NCI-H1105 treated with DMSO at 0.1 percent for 48 hours (cell line): ENCODE data around the gene RBP3.

ENCODE experiments used
- DNase-seq: peaks from one replicate; lab custom pipeline; 2025; lab: John Stamatoyannopoulos, UW

Gene RBP3

DNA sequence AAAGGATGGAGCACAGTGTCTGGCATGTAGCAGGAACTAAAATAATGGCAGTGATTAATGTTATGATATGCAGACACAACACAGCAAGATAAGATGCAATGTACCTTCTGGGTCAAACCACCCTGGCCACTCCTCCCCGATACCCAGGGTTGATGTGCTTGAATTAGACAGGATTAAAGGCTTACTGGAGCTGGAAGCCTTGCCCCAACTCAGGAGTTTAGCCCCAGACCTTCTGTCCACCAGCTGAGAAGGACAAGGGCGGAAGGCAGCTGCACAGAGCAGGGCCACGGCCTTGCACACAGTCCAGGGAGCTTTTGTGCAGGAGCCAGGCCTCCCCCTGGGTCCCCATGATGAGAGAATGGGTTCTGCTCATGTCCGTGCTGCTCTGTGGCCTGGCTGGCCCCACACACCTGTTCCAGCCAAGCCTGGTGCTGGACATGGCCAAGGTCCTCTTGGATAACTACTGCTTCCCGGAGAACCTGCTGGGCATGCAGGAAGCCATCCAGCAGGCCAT is at the start of gene RBP3:
TSS of gene RBP3 (plus strand) at position 226 of the 514 bp plus-strand sequence. CDS start at position 348, 122 bp downstream.
- DNase-seq = no peak

DNA sequence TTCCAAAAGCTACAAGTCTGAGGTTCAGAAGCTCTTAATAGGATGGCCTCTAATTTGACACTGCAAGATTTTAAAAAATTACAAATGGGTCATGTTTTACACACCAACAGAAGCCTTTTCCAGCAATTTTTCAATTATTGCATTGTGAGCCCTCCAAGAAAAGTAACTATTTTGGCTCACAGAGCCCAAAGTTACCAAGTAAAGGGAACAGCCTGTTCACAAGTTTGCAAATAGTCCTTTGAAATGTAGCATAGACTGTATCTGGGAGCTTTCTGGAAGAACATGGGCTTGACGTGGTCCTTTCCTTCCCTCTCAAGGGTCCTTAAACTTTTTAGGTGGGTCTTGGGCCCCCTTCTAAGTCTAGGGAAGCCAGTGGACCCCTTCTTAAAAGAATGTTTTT is 49.4 kb upstream of the RBP3 start:
- no peak for DNase-seq

GRCh38 chr10:47299611-47300428 is 48.3 kb upstream of the RBP3 start, which contains the start of gene GDF10:
Gene GDF10, plus strand, starts transcription at chr10:47300197. Its CDS starts 455 bp downstream, at chr10:47300652.
- no peak for DNase-seq

- no peak for DNase-seq
These were observed 47.7 kb upstream of the RBP3 start for GRCh38 chr10:47300429-47300931.

DNA sequence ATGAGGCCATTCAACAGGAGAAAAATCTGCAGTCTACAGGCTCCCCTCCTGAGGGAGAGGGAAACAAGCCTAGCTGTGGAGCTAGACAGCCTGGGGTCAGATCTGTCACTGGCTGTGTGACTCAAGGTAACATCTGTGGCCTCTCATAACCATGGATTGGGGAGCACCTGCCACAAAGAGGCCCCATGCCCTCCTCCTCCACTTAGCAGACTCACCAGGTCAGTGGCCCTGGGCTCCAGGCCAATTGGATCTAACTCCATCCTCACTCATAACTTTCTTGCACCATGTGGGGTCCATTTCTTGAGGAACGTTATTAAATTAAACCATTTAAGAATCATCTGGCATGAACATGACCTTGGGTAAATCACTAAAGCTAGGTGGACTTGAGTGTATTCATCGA is 46.3 kb upstream of the RBP3 start:
- no peak for DNase-seq

DNA sequence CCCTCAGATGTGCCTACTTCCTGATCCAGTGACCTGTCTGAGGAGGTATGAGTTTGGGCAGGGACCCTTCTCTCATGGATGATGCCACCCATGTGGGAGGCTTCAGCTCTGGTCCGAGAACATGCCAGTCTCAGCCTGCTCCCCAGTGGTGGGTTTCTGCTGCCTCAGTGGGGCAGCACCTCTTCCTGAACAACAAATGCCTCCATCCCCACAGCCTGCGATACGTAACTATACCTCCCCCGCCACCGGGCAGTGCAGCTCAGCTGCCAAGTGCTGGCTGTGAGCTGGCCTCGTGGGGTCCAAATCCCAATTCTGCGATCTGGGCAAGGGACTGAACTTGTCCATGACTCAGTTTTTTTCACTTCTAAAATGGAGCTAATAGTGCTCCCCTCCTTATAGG is 45.1 kb upstream of the RBP3 start:
- no peak for DNase-seq

GRCh38 chr10:47303866-47304265 is 44.3 kb upstream of the RBP3 start:
- no peak for DNase-seq

GRCh38 chr10:47305566-47305965 is 42.6 kb upstream of the RBP3 start:
- no peak for DNase-seq

GRCh38 chr10:47306387-47307210 is 41.6 kb upstream of the RBP3 start:
- no peak for DNase-seq

- no peak for DNase-seq
These were observed 40.8 kb upstream of the RBP3 start for GRCh38 chr10:47307381-47307780.

GRCh38 chr10:47308775-47309174 is 39.4 kb upstream of the RBP3 start:
- DNase-seq = no peak

GRCh38 chr10:47309408-47310089 is 38.6 kb upstream of the RBP3 start:
- no peak for DNase-seq

GRCh38 chr10:47310090-47310505 is 38.1 kb upstream of the RBP3 start:
- no peak for DNase-seq

GRCh38 chr10:47311193-47311931 is 36.8 kb upstream of the RBP3 start:
- peak; percentile 74 for DNase-seq

DNA sequence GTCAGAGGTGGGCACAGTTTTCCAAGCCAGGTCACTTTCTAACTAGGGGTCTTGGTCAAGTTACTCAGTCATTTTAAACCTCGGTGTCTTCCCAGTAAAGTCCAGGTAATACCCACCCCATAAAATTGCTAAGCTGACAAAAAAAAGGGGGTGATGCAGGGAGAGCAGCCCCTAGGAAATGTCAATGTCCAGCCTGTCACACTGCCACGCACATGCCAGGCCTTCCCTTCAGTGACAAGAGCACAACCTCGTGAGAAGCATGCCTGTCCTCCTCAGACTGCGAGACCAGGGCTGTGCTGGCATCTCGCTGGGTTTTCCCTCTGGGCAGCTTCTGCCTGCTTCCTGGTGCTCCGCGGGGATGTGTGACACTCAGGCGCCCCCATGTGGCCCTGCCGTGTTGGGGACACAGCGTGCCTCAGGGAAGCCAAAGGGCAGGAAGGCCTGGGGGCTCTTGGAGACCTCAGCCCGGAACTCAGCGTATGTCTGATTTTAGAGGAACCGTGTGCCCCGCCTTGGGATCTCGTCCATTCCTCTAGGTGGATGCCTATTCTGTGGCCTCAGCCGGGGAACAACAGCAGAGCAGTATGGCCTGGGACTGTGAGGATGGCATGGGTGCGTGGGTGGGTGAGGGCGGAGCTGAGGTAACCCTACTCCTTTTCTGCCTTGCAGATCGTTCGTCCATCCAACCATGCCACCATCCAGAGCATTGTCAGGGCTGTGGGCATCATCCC is 36.1 kb upstream of the RBP3 start:
- peak; percentile 22 for DNase-seq

DNA sequence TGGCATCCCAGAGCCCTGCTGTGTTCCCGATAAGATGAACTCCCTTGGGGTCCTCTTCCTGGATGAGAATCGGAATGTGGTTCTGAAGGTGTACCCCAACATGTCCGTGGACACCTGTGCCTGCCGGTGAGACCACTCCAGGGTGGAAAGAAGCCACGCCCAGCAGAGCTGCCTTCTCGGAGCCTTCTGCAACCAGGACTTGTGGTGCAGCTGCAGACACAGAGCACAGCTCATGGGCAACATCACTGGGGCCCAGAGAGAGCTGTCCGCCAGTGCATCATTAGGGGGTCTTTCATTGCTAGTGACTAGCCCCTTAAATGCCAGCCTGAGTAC is 35.5 kb upstream of the RBP3 start:
- DNase-seq = no peak

- no peak for DNase-seq
These were observed 33.7 kb upstream of the RBP3 start for GRCh38 chr10:47314416-47314970.

GRCh38 chr10:47315421-47315820 is 32.7 kb upstream of the RBP3 start:
- DNase-seq = no peak

DNA sequence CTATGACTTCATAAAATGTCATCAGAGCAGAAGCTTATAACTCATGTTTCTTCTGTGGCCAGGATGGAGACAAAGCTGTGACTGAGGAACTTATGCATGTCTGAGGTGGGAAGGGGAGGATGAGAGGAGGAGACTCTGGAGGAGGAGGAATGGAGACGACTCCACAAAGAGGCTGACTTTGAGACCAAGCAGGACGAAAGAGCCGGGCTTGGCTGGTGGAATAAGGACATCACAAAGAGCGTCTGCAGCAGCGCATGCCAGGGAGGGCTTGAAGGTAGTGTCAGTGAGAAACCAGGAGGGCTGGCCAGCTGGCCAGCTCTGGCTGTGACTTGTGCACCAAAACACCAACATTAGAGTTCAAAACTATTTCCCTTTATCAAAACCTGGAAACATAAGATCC is 32.0 kb upstream of the RBP3 start:
- no peak for DNase-seq

DNA sequence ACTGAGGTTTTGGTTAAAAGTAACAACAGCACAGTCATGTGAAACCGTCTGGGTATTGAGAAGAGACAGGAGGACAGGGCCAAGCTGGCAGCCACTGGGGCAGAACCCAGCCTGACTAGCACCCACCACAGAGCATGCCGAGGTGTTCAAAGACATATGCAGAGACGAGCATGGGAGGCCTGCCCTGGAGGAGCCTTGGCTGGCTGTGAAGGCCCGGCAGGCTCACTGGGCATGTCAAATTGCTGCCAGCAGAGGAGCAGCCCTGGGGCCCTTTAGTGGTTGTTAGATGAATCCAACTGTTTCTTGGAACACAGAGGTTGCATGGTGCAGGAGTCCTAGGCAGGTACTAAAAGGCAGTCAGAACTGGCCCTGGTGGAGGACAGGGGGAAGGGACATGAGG is 30.9 kb upstream of the RBP3 start:
- DNase-seq = no peak
